GM19238 (cell line): ENCODE data around the gene KLHDC3.
A peak's percentile ranks its signal among the peaks of the same experiment; 100 is the strongest.
"Not testable (repeated sequence)": the region's sequence is repeated elsewhere in the genome, so short reads cannot be mapped to it uniquely, and the experiment has no call there.

ENCODE experiments used
- DNase-seq: peaks from one replicate; pipeline ENCODE4 v3.0.0; 2011; ENCODE audit warnings: low spot score; ENCODE audit not compliant: insufficient read length

Gene KLHDC3

GRCh38 chr6:43026365-43026764 is 12.3 kb downstream of the KLHDC3 start:
- DNase-seq: no peak

- no peak for DNase-seq
These were observed 15.1 kb downstream of the KLHDC3 start for GRCh38 chr6:43029120-43029519.

- no peak for DNase-seq
These were observed 18.3 kb downstream of the KLHDC3 start for GRCh38 chr6:43032326-43032725.

GRCh38 chr6:43033496-43034189 is 19.6 kb downstream of the KLHDC3 start:
- no peak for DNase-seq

- no peak for DNase-seq
These were observed 20.1 kb downstream of the KLHDC3 start for GRCh38 chr6:43034190-43034525.

- DNase-seq: no peak
These were observed 21.6 kb downstream of the KLHDC3 start for GRCh38 chr6:43035495-43036194.

- no peak for DNase-seq
These were observed 22.7 kb downstream of the KLHDC3 start for GRCh38 chr6:43036712-43037111.

- no peak for DNase-seq
These were observed 23.1 kb downstream of the KLHDC3 start for GRCh38 chr6:43037197-43037596.

GRCh38 chr6:43037706-43038105 is 23.7 kb downstream of the KLHDC3 start:
- DNase-seq: no peak

- no peak for DNase-seq
These were observed 24.7 kb downstream of the KLHDC3 start for GRCh38 chr6:43038727-43039126.

- DNase-seq: no peak
These were observed 26.7 kb downstream of the KLHDC3 start for GRCh38 chr6:43040542-43041257.

GRCh38 chr6:43041475-43041874 is 27.4 kb downstream of the KLHDC3 start:
- not testable (repeated sequence) for DNase-seq

GRCh38 chr6:43043310-43043709 is 29.3 kb downstream of the KLHDC3 start:
- DNase-seq: no peak

- DNase-seq: no peak
These were observed 31.4 kb downstream of the KLHDC3 start for GRCh38 chr6:43045371-43045930.

- DNase-seq: no peak
These were observed 33.9 kb downstream of the KLHDC3 start for GRCh38 chr6:43047998-43048397.

- DNase-seq: no peak
These were observed 36.9 kb downstream of the KLHDC3 start for GRCh38 chr6:43050981-43051380.

- no peak for DNase-seq
These were observed 38.3 kb downstream of the KLHDC3 start for GRCh38 chr6:43052225-43052841.

GRCh38 chr6:43052842-43053544 is 38.9 kb downstream of the KLHDC3 start:
- peak; percentile 26 for DNase-seq

- DNase-seq: peak; percentile 97
These were observed 39.6 kb downstream of the KLHDC3 start, which contains the start of gene CUL7 for GRCh38 chr6:43053545-43054205. CUL7 (minus strand) TSS chr6:43053851; CDS start chr6:43052788, 1,063 bp downstream.

- no peak for DNase-seq
These were observed 40.3 kb downstream of the KLHDC3 start for GRCh38 chr6:43054206-43054943.
